ENCODE results near the gene TMPRSS11F. TPM values are rescaled to one million over a fixed set of nuclear protein-coding genes. Genes with fewer than 3 reads are reported as not detected.

Gene TMPRSS11F
- total and polyA plus RNA-seq, 11 donors = 0.10 TPM; not detected in 10

- intact Hi-C loops (cut with DNase I) = no loop called here
- no peaks in the 10 kb centered on the region for H3K36me3 ChIP-seq
- no peak for ATAC-seq
- no peaks in the 10 kb centered on the region for H3K27me3 ChIP-seq
- H3K4me3 ChIP-seq = no peak overlapping the region
- no peak overlapping the region for H3K27ac ChIP-seq
- DNase-seq = no peak
- TF ChIP-seq CTCF (IDR thresholded peaks at IDR 0.05) (no peak), POLR2A (IDR thresholded peaks at IDR 0.05) (no peak)
- peaks cover 0 to 5% (median 0%) of the 10 kb centered on the region in 12 donors for H3K9me3 ChIP-seq
- H3K4me1 ChIP-seq = no peaks in the 10 kb centered on the region
Observed at GRCh38 chr4:68011684-68012083, 118.0 kb downstream of the TMPRSS11F start.

Other genes starting within 250 kb of the TMPRSS11F start
- not detected for gene TMPRSS11D, start 245.9 kb downstream of the TMPRSS11F start, total RNA-seq
- gene TMPRSS11D, start 245.9 kb downstream of the TMPRSS11F start, polyA plus RNA-seq = not detected
- gene TMPRSS11A, start 166.4 kb downstream of the TMPRSS11F start, total RNA-seq = not detected
- gene TMPRSS11A, start 166.4 kb downstream of the TMPRSS11F start, polyA plus RNA-seq = not detected
- not detected for gene TMPRSS11B, start 115.8 kb upstream of the TMPRSS11F start, total RNA-seq
- gene TMPRSS11B, start 115.8 kb upstream of the TMPRSS11F start, polyA plus RNA-seq = under 1 TPM in 1 of 2 donors, not detected in 1; 0.06 TPM
- 10 to 100 TPM; 27.0 to 60.8 (median 43.8) TPM for gene YTHDC1, start 220.2 kb upstream of the TMPRSS11F start, total RNA-seq
- gene YTHDC1, start 220.2 kb upstream of the TMPRSS11F start, polyA plus RNA-seq = 10 to 100 TPM; 27.1 to 30.5 TPM